Measurements from ENCODE around the gene LCLAT1.

LCLAT1 gene

GRCh38 chr2:30649278-30649677 lies 202.2 kb downstream of the LCLAT1 start:
- Histone ChIP-seq H3K4me3 (ENCODE audit: insufficient read length, low read depth) (no peak overlapping the region), H3K27me3 (ENCODE audit: insufficient read depth, insufficient read length) (peaks cover 15% of the 10 kb centered on the region), H3K36me3 (ENCODE audit: insufficient read depth, insufficient read length, low read length) (no peaks in the 10 kb centered on the region), H3K9me3 (ENCODE audit: insufficient read depth, low read length) (no peaks in the 10 kb centered on the region), H3K4me1 (ENCODE audit: insufficient read depth, insufficient read length) (peaks cover 3% of the 10 kb centered on the region), H3K9ac (ENCODE audit: insufficient read length, low read depth) (no peak overlapping the region)
- no peak for DNase-seq (ENCODE audit: low read depth, low spot score)
- TF ChIP-seq YY1 (IDR thresholded peaks at IDR 0.05; ENCODE audit: insufficient read depth, insufficient read length) (no peak), ZNF274 (IDR thresholded peaks at IDR 0.05; ENCODE audit: low read depth, low read length) (no peak), SUZ12 (IDR thresholded peaks at IDR 0.05; ENCODE audit: extremely low read depth, insufficient read depth, insufficient read length) (no peak)

GRCh38 chr2:30649828-30650227 lies 202.8 kb downstream of the LCLAT1 start:
- no peaks in the 10 kb centered on the region for H3K36me3 ChIP-seq (ENCODE audit: insufficient read depth, insufficient read length, low read length)

GRCh38 chr2:30652271-30652915 lies 205.3 kb downstream of the LCLAT1 start:
- H3K4me3 ChIP-seq (ENCODE audit: insufficient read length, low read depth), result no peak overlapping the region
- H3K27me3 ChIP-seq (ENCODE audit: insufficient read depth, insufficient read length), result peaks cover 16% of the 10 kb centered on the region
- H3K4me1 ChIP-seq (ENCODE audit: insufficient read depth, insufficient read length), result peaks cover 3% of the 10 kb centered on the region
- no peaks in the 10 kb centered on the region for H3K9me3 ChIP-seq (ENCODE audit: insufficient read depth, low read length)
- H3K9ac ChIP-seq (ENCODE audit: insufficient read length, low read depth), result no peak overlapping the region
- peak; percentile 78 for DNase-seq (ENCODE audit: low read depth, low spot score)
- TF ChIP-seq YY1 (IDR thresholded peaks at IDR 0.05; ENCODE audit: insufficient read depth, insufficient read length) (no peak), ZNF274 (IDR thresholded peaks at IDR 0.05; ENCODE audit: low read depth, low read length) (no peak), SUZ12 (IDR thresholded peaks at IDR 0.05; ENCODE audit: extremely low read depth, insufficient read depth, insufficient read length) (no peak)
- H3K36me3 ChIP-seq (ENCODE audit: insufficient read depth, insufficient read length, low read length), result no peaks in the 10 kb centered on the region

More at GRCh38 chr2:30649828-30650227, 202.8 kb downstream of the LCLAT1 start:
- H3K4me3 ChIP-seq (ENCODE audit: insufficient read length, low read depth), result no peak overlapping the region
- no peak for TF ChIP-seq ZNF274 (IDR thresholded peaks at IDR 0.05; ENCODE audit: low read depth, low read length)
- TF ChIP-seq SUZ12 (IDR thresholded peaks at IDR 0.05; ENCODE audit: extremely low read depth, insufficient read depth, insufficient read length), result no peak
- H3K9me3 ChIP-seq (ENCODE audit: insufficient read depth, low read length), result no peaks in the 10 kb centered on the region
- H3K9ac ChIP-seq (ENCODE audit: insufficient read length, low read depth), result no peak overlapping the region
- DNase-seq (ENCODE audit: low read depth, low spot score), result no peak
- peaks cover 16% of the 10 kb centered on the region for H3K27me3 ChIP-seq (ENCODE audit: insufficient read depth, insufficient read length)
- peaks cover 3% of the 10 kb centered on the region for H3K4me1 ChIP-seq (ENCODE audit: insufficient read depth, insufficient read length)

- no peak for DNase-seq (ENCODE audit: low read depth, low spot score)
- Histone ChIP-seq H3K27me3 (ENCODE audit: insufficient read depth, insufficient read length) (peaks cover 16% of the 10 kb centered on the region), H3K9me3 (ENCODE audit: insufficient read depth, low read length) (no peaks in the 10 kb centered on the region), H3K36me3 (ENCODE audit: insufficient read depth, insufficient read length, low read length) (no peaks in the 10 kb centered on the region), H3K9ac (ENCODE audit: insufficient read length, low read depth) (no peak overlapping the region), H3K4me1 (ENCODE audit: insufficient read depth, insufficient read length) (peaks cover 3% of the 10 kb centered on the region), H3K4me3 (ENCODE audit: insufficient read length, low read depth) (no peak overlapping the region)
- TF ChIP-seq SUZ12 (IDR thresholded peaks at IDR 0.05; ENCODE audit: extremely low read depth, insufficient read depth, insufficient read length) (no peak), ZNF274 (IDR thresholded peaks at IDR 0.05; ENCODE audit: low read depth, low read length) (no peak), YY1 (IDR thresholded peaks at IDR 0.05; ENCODE audit: insufficient read depth, insufficient read length) (no peak)
Measured at GRCh38 chr2:30653847-30654246, 206.8 kb downstream of the LCLAT1 start.

GRCh38 chr2:30654404-30654803 lies 207.4 kb downstream of the LCLAT1 start:
- TF ChIP-seq ZNF274 (IDR thresholded peaks at IDR 0.05; ENCODE audit: low read depth, low read length) (no peak), YY1 (IDR thresholded peaks at IDR 0.05; ENCODE audit: insufficient read depth, insufficient read length) (no peak), SUZ12 (IDR thresholded peaks at IDR 0.05; ENCODE audit: extremely low read depth, insufficient read depth, insufficient read length) (no peak)
- Histone ChIP-seq H3K27me3 (ENCODE audit: insufficient read depth, insufficient read length) (peaks cover 16% of the 10 kb centered on the region), H3K4me3 (ENCODE audit: insufficient read length, low read depth) (no peak overlapping the region), H3K36me3 (ENCODE audit: insufficient read depth, insufficient read length, low read length) (no peaks in the 10 kb centered on the region), H3K4me1 (ENCODE audit: insufficient read depth, insufficient read length) (peaks cover 3% of the 10 kb centered on the region), H3K9me3 (ENCODE audit: insufficient read depth, low read length) (no peaks in the 10 kb centered on the region), H3K9ac (ENCODE audit: insufficient read length, low read depth) (no peak overlapping the region)
- no peak for DNase-seq (ENCODE audit: low read depth, low spot score)

GRCh38 chr2:30655211-30655610 lies 208.2 kb downstream of the LCLAT1 start:
- Histone ChIP-seq H3K9me3 (ENCODE audit: insufficient read depth, low read length) (no peaks in the 10 kb centered on the region), H3K9ac (ENCODE audit: insufficient read length, low read depth) (no peak overlapping the region)
- no peak for TF ChIP-seq SUZ12 (IDR thresholded peaks at IDR 0.05; ENCODE audit: extremely low read depth, insufficient read depth, insufficient read length)
- TF ChIP-seq YY1 (IDR thresholded peaks at IDR 0.05; ENCODE audit: insufficient read depth, insufficient read length), result no peak
- no peak for TF ChIP-seq ZNF274 (IDR thresholded peaks at IDR 0.05; ENCODE audit: low read depth, low read length)

GRCh38 chr2:30655660-30656059 lies 208.6 kb downstream of the LCLAT1 start:
- no peaks in the 10 kb centered on the region for H3K9me3 ChIP-seq (ENCODE audit: insufficient read depth, low read length)
- peaks cover 16% of the 10 kb centered on the region for H3K27me3 ChIP-seq (ENCODE audit: insufficient read depth, insufficient read length)
- H3K4me1 ChIP-seq (ENCODE audit: insufficient read depth, insufficient read length), result peaks cover 3% of the 10 kb centered on the region
- TF ChIP-seq SUZ12 (IDR thresholded peaks at IDR 0.05; ENCODE audit: extremely low read depth, insufficient read depth, insufficient read length), result no peak
- TF ChIP-seq ZNF274 (IDR thresholded peaks at IDR 0.05; ENCODE audit: low read depth, low read length), result no peak
- TF ChIP-seq YY1 (IDR thresholded peaks at IDR 0.05; ENCODE audit: insufficient read depth, insufficient read length), result no peak
- no peak overlapping the region for H3K4me3 ChIP-seq (ENCODE audit: insufficient read length, low read depth)
- no peaks in the 10 kb centered on the region for H3K36me3 ChIP-seq (ENCODE audit: insufficient read depth, insufficient read length, low read length)
- DNase-seq (ENCODE audit: low read depth, low spot score), result no peak
- no peak overlapping the region for H3K9ac ChIP-seq (ENCODE audit: insufficient read length, low read depth)

More at GRCh38 chr2:30655211-30655610, 208.2 kb downstream of the LCLAT1 start:
- no peak for DNase-seq (ENCODE audit: low read depth, low spot score)
- Histone ChIP-seq H3K4me3 (ENCODE audit: insufficient read length, low read depth) (no peak overlapping the region), H3K36me3 (ENCODE audit: insufficient read depth, insufficient read length, low read length) (no peaks in the 10 kb centered on the region), H3K4me1 (ENCODE audit: insufficient read depth, insufficient read length) (peaks cover 3% of the 10 kb centered on the region), H3K27me3 (ENCODE audit: insufficient read depth, insufficient read length) (peaks cover 16% of the 10 kb centered on the region)
